ENCODE data around the gene LHFPL6. TPM values are rescaled to one million over a fixed set of nuclear protein-coding genes. Genes with fewer than 3 reads are reported as not detected.
A peak's percentile ranks its signal among the peaks of the same experiment; 100 is the strongest.

The LHFPL6 gene
- total and polyA plus RNA-seq, 12 donors = 41.5 to 65.8 (median 55.4) TPM

GRCh38 chr13:39494006-39494405 is 109.0 kb downstream of the LHFPL6 start:
- intact Hi-C loops (cut with DNase I) = no loop called here
- H3K27ac ChIP-seq = no peak overlapping the region
- peaks cover 0 to 86% (median 50%) of the 10 kb centered on the region in 9 donors for H3K4me1 ChIP-seq
- H3K36me3 ChIP-seq = no peaks in the 10 kb centered on the region
- no peak for TF ChIP-seq CTCF (IDR thresholded peaks at IDR 0.05)
- ATAC-seq (peak in 2 of 8 donors; percentile 9 to 33), DNase-seq (no peak)
- H3K4me3 ChIP-seq = no peak overlapping the region
- H3K27me3 ChIP-seq = no peaks in the 10 kb centered on the region
- H3K9me3 ChIP-seq = no peaks in the 10 kb centered on the region
- 53 to 55% methylated on average over 3 of the region's 3 CpGs for WGBS, 2 donors

DNA sequence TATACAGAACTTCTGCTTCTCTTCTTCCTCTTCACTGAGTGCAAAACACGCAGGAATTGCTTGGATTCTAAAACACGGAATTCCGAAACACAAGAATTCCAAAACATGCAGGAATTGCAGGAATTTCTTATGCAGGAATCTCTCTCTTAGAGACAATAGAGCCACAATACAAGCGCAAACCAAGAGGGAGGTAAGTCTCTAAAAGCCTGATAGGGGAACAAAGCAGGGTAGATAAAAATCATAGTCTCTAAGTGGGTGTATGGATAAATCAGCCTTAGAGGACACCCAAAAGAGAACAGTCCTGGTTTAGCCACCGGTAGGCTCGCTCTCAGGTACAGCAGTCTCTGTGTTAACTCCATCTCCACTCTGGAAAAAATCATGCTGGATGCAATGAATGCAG is 112.9 kb downstream of the LHFPL6 start:
- Histone ChIP-seq H3K36me3 (no peaks in the 10 kb centered on the region), H3K4me3 (no peak overlapping the region), H3K9me3 (no peaks in the 10 kb centered on the region), H3K27me3 (no peaks in the 10 kb centered on the region), H3K27ac (no peak overlapping the region), H3K4me1 (peaks cover 0 to 75% (median 31%) of the 10 kb centered on the region in 9 donors)
- ATAC-seq (no peak), DNase-seq (no peak)
- 69 to 80% methylated on average over 6 of the region's 6 CpGs for WGBS, 2 donors
- intact Hi-C loops (cut with DNase I) = no loop called here
- no peak for TF ChIP-seq CTCF (IDR thresholded peaks at IDR 0.05)

GRCh38 chr13:39486758-39487157 is 116.2 kb downstream of the LHFPL6 start:
- intact Hi-C loops (cut with DNase I) = no loop called here
- no peak for ATAC-seq
- H3K9me3 ChIP-seq = no peaks in the 10 kb centered on the region
- no peaks in the 10 kb centered on the region for H3K27me3 ChIP-seq
- peaks cover 0 to 82% (median 43%) of the 10 kb centered on the region in 9 donors for H3K4me1 ChIP-seq
- H3K36me3 ChIP-seq = no peaks in the 10 kb centered on the region
- DNase-seq = no peak
- TF ChIP-seq CTCF (IDR thresholded peaks at IDR 0.05) = no peak
- no peak overlapping the region for H3K27ac ChIP-seq
- no peak overlapping the region for H3K4me3 ChIP-seq

- Histone ChIP-seq H3K36me3 (no peaks in the 10 kb centered on the region), H3K4me1 (peaks cover 0 to 82% (median 48%) of the 10 kb centered on the region in 9 donors)
These were observed 117.7 kb downstream of the LHFPL6 start for GRCh38 chr13:39485314-39485700.

More at GRCh38 chr13:39485314-39485700, 117.7 kb downstream of the LHFPL6 start:
- H3K27ac ChIP-seq = peak overlapping the region in 1 of 10 donors; percentile 1
- H3K27me3 ChIP-seq = no peaks in the 10 kb centered on the region
- H3K9me3 ChIP-seq = no peaks in the 10 kb centered on the region
- DNase-seq (no peak), ATAC-seq (no peak)
- intact Hi-C loops (cut with DNase I) = no loop called here
- TF ChIP-seq CTCF (IDR thresholded peaks at IDR 0.05) = no peak
- H3K4me3 ChIP-seq = no peak overlapping the region

All from heart right ventricle (tissue), 16 donors.